Body of pancreas (tissue), 4 donors: ENCODE measurements around the gene NLRP3.

Source experiments
- CTCF ChIP-seq, 7 experiments: fragments of 450-650 bp in 4 of 7; fragments of 200-600 bp in 3 of 7; sonication (generic) in 3 of 7; IDR thresholded peaks; one replicate each; pipeline ENCODE4 v1.5.1; 2016 to 2019; ENCODE audit warnings: antibody characterized with exemption in 7 of 7
- POLR2A ChIP-seq, 3 donors: fragments of 450-650 bp; IDR thresholded peaks; one replicate each; pipeline ENCODE4 v1.6.1; 2016; ENCODE audit warnings: antibody characterized with exemption in 3 of 3, mild to moderate bottlenecking in 2 of 3

DNA sequence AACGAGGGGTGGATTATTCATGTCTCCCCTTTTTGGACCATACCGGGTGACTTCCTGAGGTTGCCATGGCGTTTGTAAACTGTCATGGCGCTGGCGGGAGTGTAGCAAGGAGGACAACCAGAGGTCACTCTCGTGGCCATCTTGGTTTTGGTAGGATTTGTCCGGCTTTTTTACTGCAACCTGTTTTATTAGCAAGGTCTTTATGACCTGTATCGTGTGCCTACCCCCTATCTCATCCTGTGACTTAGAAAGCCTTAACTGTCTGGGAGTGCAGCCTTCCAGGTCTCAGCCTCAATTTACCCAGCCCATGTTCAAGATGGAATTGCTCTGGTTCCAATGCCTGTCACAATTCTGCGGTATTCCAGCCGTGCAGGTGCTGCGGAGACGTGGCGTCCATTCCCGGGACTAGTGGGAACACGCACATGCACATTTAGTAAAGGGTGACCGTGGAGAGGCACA is 44.1 kb upstream of the NLRP3 start:
- TF ChIP-seq CTCF (IDR thresholded peaks at IDR 0.05) (no peak), POLR2A (IDR thresholded peaks at IDR 0.05) (no peak)
